ENCODE measurements around the gene CACTIN.
"Not testable (repeated sequence)": the region's sequence is repeated elsewhere in the genome, so short reads cannot be mapped to it uniquely, and the experiment has no call there.

Gene CACTIN

GRCh38 chr19:3668331-3669081, 41.9 kb upstream of the CACTIN start:
- H3K9ac ChIP-seq (ENCODE audit: low read depth, low read length), result no peak overlapping the region
- H3K4me1 ChIP-seq (ENCODE audit: control insufficient read depth, insufficient read depth, low read length), result peaks cover 4% of the 10 kb centered on the region

GRCh38 chr19:3667766-3668165, 41.2 kb upstream of the CACTIN start:
- Histone ChIP-seq H3K9me3 (ENCODE audit: control insufficient read depth, insufficient read depth, low read length) (no peaks in the 10 kb centered on the region), H3K9ac (ENCODE audit: low read depth, low read length) (no peak overlapping the region), H3K4me1 (ENCODE audit: control insufficient read depth, insufficient read depth, low read length) (peaks cover 4% of the 10 kb centered on the region), H3K36me3 (ENCODE audit: control insufficient read depth, insufficient read depth, low read length) (peaks cover 19% of the 10 kb centered on the region), H3K27me3 (ENCODE audit: control insufficient read depth, insufficient read depth, low read length) (no peaks in the 10 kb centered on the region), H3K4me3 (ENCODE audit: low read depth, low read length) (no peak overlapping the region)

More at GRCh38 chr19:3668331-3669081, 41.9 kb upstream of the CACTIN start:
- no peak overlapping the region for H3K4me3 ChIP-seq (ENCODE audit: low read depth, low read length)
- H3K36me3 ChIP-seq (ENCODE audit: control insufficient read depth, insufficient read depth, low read length), result peaks cover 17% of the 10 kb centered on the region
- H3K9me3 ChIP-seq (ENCODE audit: control insufficient read depth, insufficient read depth, low read length), result no peaks in the 10 kb centered on the region
- H3K27me3 ChIP-seq (ENCODE audit: control insufficient read depth, insufficient read depth, low read length), result no peaks in the 10 kb centered on the region

- Histone ChIP-seq H3K9ac (ENCODE audit: low read depth, low read length) (no peak overlapping the region), H3K27me3 (ENCODE audit: control insufficient read depth, insufficient read depth, low read length) (no peaks in the 10 kb centered on the region), H3K36me3 (ENCODE audit: control insufficient read depth, insufficient read depth, low read length) (peaks cover 19% of the 10 kb centered on the region), H3K4me1 (ENCODE audit: control insufficient read depth, insufficient read depth, low read length) (peaks cover under 1% of the 10 kb centered on the region), H3K4me3 (ENCODE audit: low read depth, low read length) (no peak overlapping the region), H3K9me3 (ENCODE audit: control insufficient read depth, insufficient read depth, low read length) (no peaks in the 10 kb centered on the region)
These were observed 40.5 kb upstream of the CACTIN start for GRCh38 chr19:3667037-3667638.

GRCh38 chr19:3666545-3666856, 39.9 kb upstream of the CACTIN start:
- not testable (repeated sequence) for H3K27me3 ChIP-seq (ENCODE audit: control insufficient read depth, insufficient read depth, low read length); H3K9me3 ChIP-seq (ENCODE audit: control insufficient read depth, insufficient read depth, low read length); H3K9ac ChIP-seq (ENCODE audit: low read depth, low read length); H3K4me1 ChIP-seq (ENCODE audit: control insufficient read depth, insufficient read depth, low read length); H3K4me3 ChIP-seq (ENCODE audit: low read depth, low read length)
- H3K36me3 ChIP-seq (ENCODE audit: control insufficient read depth, insufficient read depth, low read length), result peaks cover 23% of the 10 kb centered on the region

- Histone ChIP-seq H3K9me3 (ENCODE audit: control insufficient read depth, insufficient read depth, low read length) (no peaks in the 10 kb centered on the region), H3K36me3 (ENCODE audit: control insufficient read depth, insufficient read depth, low read length) (peaks cover 28% of the 10 kb centered on the region), H3K4me3 (ENCODE audit: low read depth, low read length) (no peak overlapping the region), H3K27me3 (ENCODE audit: control insufficient read depth, insufficient read depth, low read length) (no peaks in the 10 kb centered on the region), H3K9ac (ENCODE audit: low read depth, low read length) (no peak overlapping the region), H3K4me1 (ENCODE audit: control insufficient read depth, insufficient read depth, low read length) (no peaks in the 10 kb centered on the region)
These were observed 39.3 kb upstream of the CACTIN start for GRCh38 chr19:3665681-3666544.

- no peaks in the 10 kb centered on the region for H3K4me1 ChIP-seq (ENCODE audit: control insufficient read depth, insufficient read depth, low read length)
- no peak overlapping the region for H3K4me3 ChIP-seq (ENCODE audit: low read depth, low read length)
- no peak overlapping the region for H3K9ac ChIP-seq (ENCODE audit: low read depth, low read length)
- no peaks in the 10 kb centered on the region for H3K9me3 ChIP-seq (ENCODE audit: control insufficient read depth, insufficient read depth, low read length)
- H3K36me3 ChIP-seq (ENCODE audit: control insufficient read depth, insufficient read depth, low read length), result peaks cover 34% of the 10 kb centered on the region
- no peaks in the 10 kb centered on the region for H3K27me3 ChIP-seq (ENCODE audit: control insufficient read depth, insufficient read depth, low read length)
These were observed 38.5 kb upstream of the CACTIN start for GRCh38 chr19:3664879-3665642.

- H3K36me3 ChIP-seq (ENCODE audit: control insufficient read depth, insufficient read depth, low read length), result peaks cover 40% of the 10 kb centered on the region
- H3K27me3 ChIP-seq (ENCODE audit: control insufficient read depth, insufficient read depth, low read length), result no peaks in the 10 kb centered on the region
- no peaks in the 10 kb centered on the region for H3K9me3 ChIP-seq (ENCODE audit: control insufficient read depth, insufficient read depth, low read length)
- H3K4me3 ChIP-seq (ENCODE audit: low read depth, low read length), result no peak overlapping the region
- H3K9ac ChIP-seq (ENCODE audit: low read depth, low read length), result no peak overlapping the region
- no peaks in the 10 kb centered on the region for H3K4me1 ChIP-seq (ENCODE audit: control insufficient read depth, insufficient read depth, low read length)
These were observed 37.2 kb upstream of the CACTIN start for GRCh38 chr19:3663838-3664237.

GRCh38 chr19:3661284-3662238, 35.0 kb upstream of the CACTIN start:
- Histone ChIP-seq H3K9me3 (ENCODE audit: control insufficient read depth, insufficient read depth, low read length) (no peaks in the 10 kb centered on the region), H3K4me1 (ENCODE audit: control insufficient read depth, insufficient read depth, low read length) (no peaks in the 10 kb centered on the region), H3K36me3 (ENCODE audit: control insufficient read depth, insufficient read depth, low read length) (peaks cover 50% of the 10 kb centered on the region), H3K9ac (ENCODE audit: low read depth, low read length) (no peak overlapping the region), H3K27me3 (ENCODE audit: control insufficient read depth, insufficient read depth, low read length) (no peaks in the 10 kb centered on the region), H3K4me3 (ENCODE audit: low read depth, low read length) (no peak overlapping the region)

GRCh38 chr19:3660493-3661219, 34.1 kb upstream of the CACTIN start:
- H3K9me3 ChIP-seq (ENCODE audit: control insufficient read depth, insufficient read depth, low read length), result no peaks in the 10 kb centered on the region
- H3K9ac ChIP-seq (ENCODE audit: low read depth, low read length), result no peak overlapping the region
- H3K4me1 ChIP-seq (ENCODE audit: control insufficient read depth, insufficient read depth, low read length), result no peaks in the 10 kb centered on the region
- H3K4me3 ChIP-seq (ENCODE audit: low read depth, low read length), result no peak overlapping the region
- no peaks in the 10 kb centered on the region for H3K27me3 ChIP-seq (ENCODE audit: control insufficient read depth, insufficient read depth, low read length)
- H3K36me3 ChIP-seq (ENCODE audit: control insufficient read depth, insufficient read depth, low read length), result peaks cover 59% of the 10 kb centered on the region

GRCh38 chr19:3659746-3660112, 33.1 kb upstream of the CACTIN start:
- Histone ChIP-seq H3K9me3 (ENCODE audit: control insufficient read depth, insufficient read depth, low read length) (no peaks in the 10 kb centered on the region), H3K27me3 (ENCODE audit: control insufficient read depth, insufficient read depth, low read length) (no peaks in the 10 kb centered on the region), H3K4me1 (ENCODE audit: control insufficient read depth, insufficient read depth, low read length) (no peaks in the 10 kb centered on the region), H3K9ac (ENCODE audit: low read depth, low read length) (no peak overlapping the region), H3K4me3 (ENCODE audit: low read depth, low read length) (no peak overlapping the region), H3K36me3 (ENCODE audit: control insufficient read depth, insufficient read depth, low read length) (peaks cover 60% of the 10 kb centered on the region)

Measured in iPS-15b (cell line).